OCI-LY7 (cell line): ENCODE results near the gene COP1. TPM values are rescaled to one million over a fixed set of nuclear protein-coding genes. Genes with fewer than 3 reads are reported as not detected.

ENCODE experiments used
- BruUV-seq: library from RNA; stranded (reverse); fragments of 400-500 nt; replicated peaks from 2 replicates; lab custom pipeline; 2021; lab: Mats Ljungman, UMichigan
- CTCF ChIA-PET: fragments of 300-600 bp; sonication (Branson Sonifier 250); formaldehyde crosslinking; loops from one replicate; lab custom pipeline; 2022; ENCODE audit warnings: antibody characterized with exemption; ENCODE audit not compliant: unreplicated experiment; lab: Charles Lee
- POLR2A ChIA-PET: fragments of 300-600 bp; sonication (Branson Sonifier 250); formaldehyde crosslinking; loops from one replicate; lab custom pipeline; 2022; ENCODE audit warnings: antibody characterized with exemption; lab: Charles Lee
- DNase-seq: peaks from one replicate; pipeline ENCODE4 v3.0.0-alpha.2; 2015; ENCODE audit warnings: low spot score
- H2AFZ ChIP-seq: fragments of 200-600 bp; sonication (generic), shearing (Covaris generic); 2 replicates; pipeline ENCODE4 v1.6.1; 2014; ENCODE audit warnings: mild to moderate bottlenecking, antibody characterized with exemption, low read length, moderate library complexity
- H3K27ac ChIP-seq: fragments of 200-600 bp; sonication (generic); 2 replicates; pipeline ENCODE4 v1.5.1; 2014; ENCODE audit warnings: mixed run types, low read depth, mild to moderate bottlenecking, moderate library complexity, low read length, inconsistent platforms; ENCODE audit not compliant: poor library complexity, severe bottlenecking
- H3K36me3 ChIP-seq: fragments of 200-600 bp; sonication (generic); 2 replicates; pipeline ENCODE4 v1.6.1; 2014; ENCODE audit warnings: mild to moderate bottlenecking, antibody characterized with exemption, low read length, moderate library complexity, mixed read lengths; ENCODE audit not compliant: insufficient read depth
- H3K4me1 ChIP-seq: fragments of 200-600 bp; sonication (generic); 2 replicates; pipeline ENCODE4 v1.5.1; 2014; ENCODE audit warnings: mild to moderate bottlenecking, low read length; ENCODE audit not compliant: insufficient read depth, poor library complexity, severe bottlenecking
- H3K4me2 ChIP-seq: fragments of 200-600 bp; sonication (generic); 2 replicates; pipeline ENCODE4 v1.6.1; 2014; ENCODE audit warnings: mild to moderate bottlenecking, low read length
- H3K4me3 ChIP-seq: fragments of 200-600 bp; sonication (generic); 2 replicates; pipeline ENCODE4 v1.5.1; 2014; ENCODE audit warnings: mild to moderate bottlenecking, low read depth, low read length; ENCODE audit not compliant: poor library complexity, severe bottlenecking
- H3K79me2 ChIP-seq: fragments of 200-600 bp; sonication (generic); 2 replicates; pipeline ENCODE4 v1.6.1; 2016; ENCODE audit warnings: low read depth, mild to moderate bottlenecking, low read length, moderate library complexity, mixed read lengths; ENCODE audit not compliant: insufficient read depth
- H3K9me2 ChIP-seq: fragments of 200-600 bp; sonication (generic); 2 replicates; pipeline ENCODE4 v1.6.1; 2016; ENCODE audit warnings: mild to moderate bottlenecking, low read length, mixed read lengths; ENCODE audit not compliant: insufficient read depth
- H3K9me3 ChIP-seq: fragments of 200-600 bp; sonication (generic); 2 replicates; pipeline ENCODE4 v1.6.1; 2014; ENCODE audit warnings: mild to moderate bottlenecking, mixed run types, low read length, mixed read lengths
- H4K20me1 ChIP-seq: fragments of 200-600 bp; sonication (generic); 2 replicates; pipeline ENCODE4 v1.6.1; 2014; ENCODE audit warnings: mild to moderate bottlenecking, antibody characterized with exemption, low read length, moderate library complexity, mixed read lengths; ENCODE audit not compliant: insufficient read depth
- EZH2phosphoT487 ChIP-seq: fragments of 200-600 bp; sonication (generic); IDR thresholded peaks from 2 replicates; pipeline ENCODE4 v1.6.1; 2018; ENCODE audit warnings: low read depth, borderline replicate concordance, mild to moderate bottlenecking, mixed run types, antibody characterized with exemption, low read length, moderate library complexity, mixed read lengths
- intact Hi-C: fragments of 100-400 bp; cut with micrococcal nuclease; formaldehyde crosslinking; loops from one replicate; pipeline ENCODE4 v1.10.0; 2022; ENCODE audit not compliant: unreplicated experiment
- total RNA-seq, 2 experiments: library from RNA; depleted of rRNA in 1 of 2; stranded (reverse); fragments of >200 nt in 1 of 2; shearing (Covaris generic) in 1 of 2; gene quantifications; 2 replicates each; pipeline ENCODE4 v1.2.3, GENCODE V29; 2014 to 2022
- TF ChIP-seq, protein P1 (sequence below): fragments of 200-600 bp; sonication (generic); conservative IDR thresholded peaks from 2 replicates; pipeline ENCODE4 v1.5.1; 2014; ENCODE audit warnings: mild to moderate bottlenecking, antibody characterized with exemption, low read length, moderate library complexity, mixed read lengths

COP1 gene
- total RNA-seq, 2 experiments from 2014 or later = 75.2 to 76.9 TPM

DNA sequence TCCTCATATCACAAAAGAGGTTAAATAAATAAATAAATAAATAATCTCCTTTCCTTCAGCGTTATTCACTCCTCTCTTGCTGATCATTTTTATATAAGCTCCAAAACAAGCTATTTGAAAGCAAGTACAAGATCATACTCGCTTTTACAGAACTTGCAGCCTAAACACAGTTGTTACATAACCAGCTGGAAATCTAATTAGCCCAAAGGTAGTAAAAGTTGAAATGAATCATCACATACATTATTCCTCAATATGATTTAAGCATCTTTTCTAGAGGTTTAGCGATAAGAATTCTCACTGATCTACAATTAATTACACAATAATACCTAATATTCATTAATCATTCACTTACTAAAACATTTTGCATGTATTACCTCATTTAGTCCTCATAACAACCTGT is 160.2 kb downstream of the COP1 start:
- Histone ChIP-seq H3K4me1 (no peaks in the 10 kb centered on the region), H3K79me2 (no peaks in the 10 kb centered on the region), H3K36me3 (peaks cover 42% of the 10 kb centered on the region), H4K20me1 (no peaks in the 10 kb centered on the region), H3K27ac (no peak overlapping the region), H3K4me3 (no peak overlapping the region), H3K9me2 (no peaks in the 10 kb centered on the region), H2AFZ (no peak overlapping the region), H3K4me2 (no peak overlapping the region), H3K9me3 (no peaks in the 10 kb centered on the region)
- no peak for TF ChIP-seq EZH2phosphoT487
- TF ChIP-seq, protein P1, sequence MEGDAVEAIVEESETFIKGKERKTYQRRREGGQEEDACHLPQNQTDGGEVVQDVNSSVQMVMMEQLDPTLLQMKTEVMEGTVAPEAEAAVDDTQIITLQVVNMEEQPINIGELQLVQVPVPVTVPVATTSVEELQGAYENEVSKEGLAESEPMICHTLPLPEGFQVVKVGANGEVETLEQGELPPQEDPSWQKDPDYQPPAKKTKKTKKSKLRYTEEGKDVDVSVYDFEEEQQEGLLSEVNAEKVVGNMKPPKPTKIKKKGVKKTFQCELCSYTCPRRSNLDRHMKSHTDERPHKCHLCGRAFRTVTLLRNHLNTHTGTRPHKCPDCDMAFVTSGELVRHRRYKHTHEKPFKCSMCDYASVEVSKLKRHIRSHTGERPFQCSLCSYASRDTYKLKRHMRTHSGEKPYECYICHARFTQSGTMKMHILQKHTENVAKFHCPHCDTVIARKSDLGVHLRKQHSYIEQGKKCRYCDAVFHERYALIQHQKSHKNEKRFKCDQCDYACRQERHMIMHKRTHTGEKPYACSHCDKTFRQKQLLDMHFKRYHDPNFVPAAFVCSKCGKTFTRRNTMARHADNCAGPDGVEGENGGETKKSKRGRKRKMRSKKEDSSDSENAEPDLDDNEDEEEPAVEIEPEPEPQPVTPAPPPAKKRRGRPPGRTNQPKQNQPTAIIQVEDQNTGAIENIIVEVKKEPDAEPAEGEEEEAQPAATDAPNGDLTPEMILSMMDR = no peak
- BruUV-seq = no TSS peak
- no peak for DNase-seq
- CTCF ChIA-PET = no interaction called here
- intact Hi-C loops = no loop called here
- POLR2A ChIA-PET = interaction anchor here (0.6 to 1.2 kb wide), 2 partner anchors 17 to 105 kb away, joined by 3 to 8 read pairs; no protein-coding TSS in a partner anchor

DNA sequence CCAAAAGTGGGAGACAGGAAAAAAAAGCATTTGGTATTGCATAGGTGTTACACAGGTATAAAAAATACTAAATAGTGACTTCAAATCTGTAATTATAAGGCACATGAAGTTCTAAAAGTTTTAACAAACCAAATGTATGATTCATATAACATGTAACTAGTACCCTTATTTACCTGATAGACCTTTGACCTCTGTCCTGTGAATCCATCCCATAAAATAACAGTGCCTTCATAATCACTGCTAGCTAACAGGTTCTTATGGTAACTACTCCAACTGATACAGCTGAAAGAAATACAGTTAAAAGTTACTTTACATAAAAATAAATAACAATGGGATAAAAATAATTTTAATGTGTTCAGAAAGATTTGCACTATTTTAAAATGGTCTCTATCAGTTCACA is 163.5 kb downstream of the COP1 start:
- H3K4me3 ChIP-seq = no peak overlapping the region
- H4K20me1 ChIP-seq = no peaks in the 10 kb centered on the region
- no peak overlapping the region for H3K4me2 ChIP-seq
- no peak for DNase-seq
- intact Hi-C loops = no loop called here
- peaks cover 69% of the 10 kb centered on the region for H3K36me3 ChIP-seq
- CTCF ChIA-PET = no interaction called here
- no peak overlapping the region for H3K27ac ChIP-seq
- no peaks in the 10 kb centered on the region for H3K9me3 ChIP-seq
- H3K9me2 ChIP-seq = no peaks in the 10 kb centered on the region
- BruUV-seq = no TSS peak
- H3K4me1 ChIP-seq = no peaks in the 10 kb centered on the region
- TF ChIP-seq EZH2phosphoT487 = no peak
- TF ChIP-seq, protein P1 = no peak
- POLR2A ChIA-PET = interaction anchor here (1.1 kb wide), 1 partner anchor 10 kb away, joined by 4 read pairs; no protein-coding TSS in a partner anchor
- H3K79me2 ChIP-seq = no peaks in the 10 kb centered on the region
- H2AFZ ChIP-seq = no peak overlapping the region

DNA sequence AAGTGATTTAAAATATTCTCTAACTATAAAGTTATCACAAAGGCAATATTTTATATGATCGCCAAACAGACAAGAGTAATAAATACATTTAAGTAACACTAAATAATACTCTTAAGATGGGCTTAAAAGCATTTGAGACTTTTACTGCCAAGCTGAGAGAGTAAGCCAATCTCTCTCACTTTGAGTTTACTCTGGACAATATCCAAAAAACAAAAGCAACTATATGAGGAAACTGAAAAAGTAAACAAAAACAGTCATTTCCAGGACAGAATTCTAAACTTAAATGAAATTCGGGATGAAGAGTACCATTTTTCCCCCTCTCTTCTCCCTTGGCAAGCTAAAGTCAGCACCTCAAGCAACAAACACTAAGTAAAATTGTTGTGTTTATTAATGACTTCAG is 173.2 kb downstream of the COP1 start:
- CTCF ChIA-PET = no interaction called here

More for the DNA sequence above, 173.2 kb downstream of the COP1 start:
- Histone ChIP-seq H4K20me1 (no peaks in the 10 kb centered on the region), H3K36me3 (peaks cover 40% of the 10 kb centered on the region), H3K9me2 (no peaks in the 10 kb centered on the region), H3K27ac (no peak overlapping the region), H3K4me1 (no peaks in the 10 kb centered on the region), H3K9me3 (no peaks in the 10 kb centered on the region), H3K4me2 (no peak overlapping the region), H2AFZ (no peak overlapping the region), H3K79me2 (no peaks in the 10 kb centered on the region), H3K4me3 (no peak overlapping the region)
- no TSS peak for BruUV-seq
- TF ChIP-seq, protein P1 = no peak
- TF ChIP-seq EZH2phosphoT487 = no peak
- POLR2A ChIA-PET = interaction anchor here (0.6 to 0.9 kb wide), 3 partner anchors 8 to 262 kb away, joined by 3 read pairs; no protein-coding TSS in a partner anchor
- intact Hi-C loops = no loop called here
- DNase-seq = no peak
